CD14-positive monocyte (primary cell): ENCODE results near the gene CMAS. TPM values are rescaled to one million over a fixed set of nuclear protein-coding genes. Genes with fewer than 3 reads are reported as not detected.

ENCODE experiments used
- DNase-seq, 3 donors: peaks; one replicate each; pipeline ENCODE4 v3.0.0-alpha.2; 2011 to 2022
- H2AFZ ChIP-seq: 2 replicates; pipeline ENCODE4 v1.6.0; 2012; ENCODE audit warnings: mild to moderate bottlenecking, low read depth, low read length, inconsistent platforms; ENCODE audit not compliant: insufficient read depth, poor library complexity, severe bottlenecking
- H3K27ac ChIP-seq, 2 donors: 1 replicate in 1 of 2; 2 replicates in 1 of 2; pipeline ENCODE4 v1.5.1; 2012 to 2013; ENCODE audit warnings: low read length in 2 of 2, control low read depth in 1 of 2, inconsistent platforms in 1 of 2, low read depth in 1 of 2, mild to moderate bottlenecking in 1 of 2
- H3K27me3 ChIP-seq, 2 donors: one replicate each; pipeline versions ENCODE4 v1.6.0 to v1.6.1; 2011 to 2013; ENCODE audit warnings: low read length in 2 of 2; ENCODE audit not compliant: control insufficient read depth in 2 of 2, insufficient read depth in 2 of 2
- H3K36me3 ChIP-seq, 2 donors: replicated peaks in 1 of 2; 1 replicate in 1 of 2; 2 replicates in 1 of 2; pipeline versions ENCODE4 v1.5.1 to v1.6.1; 2012 to 2013; ENCODE audit warnings: low read length in 2 of 2, control low read depth in 1 of 2, inconsistent platforms in 1 of 2, mild to moderate bottlenecking in 1 of 2; ENCODE audit not compliant: insufficient read depth in 2 of 2, control insufficient read depth in 1 of 2
- H3K4me1 ChIP-seq, 2 donors: 1 replicate in 1 of 2; 2 replicates in 1 of 2; pipeline versions ENCODE4 v1.5.1 to v1.6.1; 2012 to 2013; ENCODE audit warnings: low read length in 2 of 2, control low read depth in 1 of 2, inconsistent platforms in 1 of 2, mild to moderate bottlenecking in 1 of 2, moderate library complexity in 1 of 2; ENCODE audit not compliant: insufficient read depth in 2 of 2, control insufficient read depth in 1 of 2
- H3K4me2 ChIP-seq: replicated peaks from 2 replicates; pipeline ENCODE3; 2012; ENCODE audit warnings: low read length, moderate library complexity, mild to moderate bottlenecking; ENCODE audit not compliant: poor library complexity, severe bottlenecking; ENCODE audit errors: extremely low read depth
- H3K4me3 ChIP-seq, 3 experiments: fragments of 200-600 bp in 1 of 3; sonication (generic) in 1 of 3; replicated peaks in 1 of 3; 1 replicate in 2 of 3; 2 replicates in 1 of 3; pipeline ENCODE4 v1.5.1; 2011 to 2013; ENCODE audit warnings: low read length in 3 of 3, mild to moderate bottlenecking in 3 of 3, control low read depth in 2 of 3, low read depth in 2 of 3, inconsistent platforms in 1 of 3, moderate library complexity in 1 of 3
- H3K79me2 ChIP-seq: 2 replicates; pipeline ENCODE4 v1.6.0; 2012; ENCODE audit warnings: mild to moderate bottlenecking, control low read depth, inconsistent platforms, low read length, moderate library complexity; ENCODE audit not compliant: insufficient read depth
- H3K9ac ChIP-seq: 2 replicates; pipeline ENCODE4 v1.6.0; 2017; ENCODE audit warnings: low read length, mild to moderate bottlenecking; ENCODE audit not compliant: insufficient read depth, poor library complexity, severe bottlenecking
- H3K9me3 ChIP-seq, 2 donors: replicated peaks in 1 of 2; 1 replicate in 1 of 2; 2 replicates in 1 of 2; pipeline versions ENCODE4 v1.5.1 to v1.6.1; 2012 to 2013; ENCODE audit warnings: low read length in 2 of 2, control low read depth in 1 of 2; ENCODE audit not compliant: control insufficient read depth in 1 of 2, insufficient read depth in 1 of 2
- H4K20me1 ChIP-seq: 2 replicates; pipeline ENCODE4 v1.6.0; 2012; ENCODE audit warnings: mild to moderate bottlenecking, low read length, control low read depth, moderate library complexity; ENCODE audit not compliant: insufficient read depth
- H3K27ac Mint-ChIP-seq, 7 donors: one replicate each; pipeline ENCODE4 v1.8.0; 2020; ENCODE audit warnings: mild to moderate bottlenecking in 7 of 7, mixed read lengths in 7 of 7, moderate library complexity in 6 of 7, inconsistent platforms in 2 of 7
- H3K27me3 Mint-ChIP-seq, 3 donors: one replicate each; pipeline ENCODE4 v1.8.0; 2021 to 2022; ENCODE audit warnings: low read depth in 3 of 3, mild to moderate bottlenecking in 3 of 3, mixed read lengths in 3 of 3, moderate library complexity in 3 of 3, inconsistent platforms in 1 of 3
- H3K36me3 Mint-ChIP-seq, 2 donors: one replicate each; pipeline ENCODE4 v1.8.0; 2020; ENCODE audit warnings: mixed read lengths in 2 of 2, inconsistent platforms in 1 of 2, mild to moderate bottlenecking in 1 of 2
- H3K4me1 Mint-ChIP-seq: one replicate; pipeline ENCODE4 v1.8.0; 2020; ENCODE audit warnings: mild to moderate bottlenecking, mixed read lengths
- H3K4me3 Mint-ChIP-seq, 2 donors: one replicate each; pipeline ENCODE4 v1.8.0; 2020; ENCODE audit warnings: mild to moderate bottlenecking in 2 of 2, mixed read lengths in 2 of 2, moderate library complexity in 1 of 2
- H3K9me3 Mint-ChIP-seq, 7 donors: one replicate each; pipeline ENCODE4 v1.8.0; 2020 to 2022; ENCODE audit warnings: mixed read lengths in 7 of 7, mild to moderate bottlenecking in 6 of 7, moderate library complexity in 6 of 7, inconsistent platforms in 2 of 7
- whole genome bisulfite sequencing: methylation state at CpG from one replicate; pipeline ENCODE4 v1.1.5; 2013; ENCODE audit warnings: missing lambda C conversion rate; ENCODE audit not compliant: insufficient coverage; 5-methylcytosine and 5-hydroxymethylcytosine counted together
- intact Hi-C, 2 donors: fragments of 100-400 bp; cut with micrococcal nuclease; formaldehyde crosslinking; loops; one replicate each; pipeline versions ENCODE4 v1.15.0 to v1.15.1; 2023
- polyA plus RNA-seq, 3 donors: library from polyadenylated mRNA; depleted of rRNA in 1 of 3; unstranded in 2 of 3; stranded (reverse) in 1 of 3; fragments of 300-500 nt in 2 of 3; fragments of >200 nt in 1 of 3; fragmentation: Illumina TruSeq in 2 of 3; gene quantifications; 1 replicate in 2 of 3; 2 replicates in 1 of 3; pipeline ENCODE4 v1.2.3, GENCODE V29; 2012 to 2021
- TF ChIP-seq, protein P1 (sequence below): fragments of 200-600 bp; IDR thresholded peaks from one replicate; pipeline ENCODE4 v1.8.0; 2022; ENCODE audit warnings: antibody characterized with exemption, mild to moderate bottlenecking

CMAS gene
- polyA plus RNA-seq, 3 donors = 12.6 to 33.1 (median 28.3) TPM

DNA sequence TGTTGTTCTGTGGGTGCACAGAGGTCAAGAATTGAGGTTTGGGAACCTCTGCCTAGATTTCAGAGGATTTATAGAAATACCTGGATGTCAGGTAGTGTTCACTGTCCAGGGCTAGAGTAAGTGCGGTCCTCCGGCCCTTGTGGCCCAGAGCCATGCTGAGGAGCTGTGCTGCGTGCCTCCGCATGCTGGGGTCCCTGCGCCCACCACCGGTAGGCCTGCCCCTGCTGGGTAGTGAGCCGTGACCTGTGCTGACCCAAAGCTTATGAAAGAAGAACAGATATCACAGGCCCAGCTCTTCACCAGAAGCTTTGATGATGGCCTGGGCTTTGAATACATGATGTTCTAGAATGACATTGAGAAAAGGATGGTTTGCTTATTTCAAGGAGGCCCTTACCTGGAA lies 37.8 kb upstream of the CMAS start:
- H3K27ac ChIP-seq = no peak overlapping the region
- H3K4me2 ChIP-seq = no peak overlapping the region
- Mint-ChIP-seq H3K4me1 (no peaks in the 10 kb centered on the region), H3K36me3 (no peaks in the 10 kb centered on the region), H3K4me3 (no peak overlapping the region), H3K27me3 (peaks cover 0 to 2% (median 2%) of the 10 kb centered on the region in 3 donors), H3K9me3 (peaks cover 11 to 21% (median 14%) of the 10 kb centered on the region in 7 donors), H3K27ac (no peak overlapping the region)
- H4K20me1 ChIP-seq = no peaks in the 10 kb centered on the region
- no peak for DNase-seq
- TF ChIP-seq, protein P1, sequence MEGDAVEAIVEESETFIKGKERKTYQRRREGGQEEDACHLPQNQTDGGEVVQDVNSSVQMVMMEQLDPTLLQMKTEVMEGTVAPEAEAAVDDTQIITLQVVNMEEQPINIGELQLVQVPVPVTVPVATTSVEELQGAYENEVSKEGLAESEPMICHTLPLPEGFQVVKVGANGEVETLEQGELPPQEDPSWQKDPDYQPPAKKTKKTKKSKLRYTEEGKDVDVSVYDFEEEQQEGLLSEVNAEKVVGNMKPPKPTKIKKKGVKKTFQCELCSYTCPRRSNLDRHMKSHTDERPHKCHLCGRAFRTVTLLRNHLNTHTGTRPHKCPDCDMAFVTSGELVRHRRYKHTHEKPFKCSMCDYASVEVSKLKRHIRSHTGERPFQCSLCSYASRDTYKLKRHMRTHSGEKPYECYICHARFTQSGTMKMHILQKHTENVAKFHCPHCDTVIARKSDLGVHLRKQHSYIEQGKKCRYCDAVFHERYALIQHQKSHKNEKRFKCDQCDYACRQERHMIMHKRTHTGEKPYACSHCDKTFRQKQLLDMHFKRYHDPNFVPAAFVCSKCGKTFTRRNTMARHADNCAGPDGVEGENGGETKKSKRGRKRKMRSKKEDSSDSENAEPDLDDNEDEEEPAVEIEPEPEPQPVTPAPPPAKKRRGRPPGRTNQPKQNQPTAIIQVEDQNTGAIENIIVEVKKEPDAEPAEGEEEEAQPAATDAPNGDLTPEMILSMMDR = no peak
- intact Hi-C loops = no loop called here
- H3K27me3 ChIP-seq = no peaks in the 10 kb centered on the region
- H3K9me3 ChIP-seq = peaks cover 5 to 8% of the 10 kb centered on the region in 2 donors
- no peak overlapping the region for H2AFZ ChIP-seq
- H3K4me3 ChIP-seq = no peak overlapping the region
- H3K9ac ChIP-seq = no peak overlapping the region
- no peaks in the 10 kb centered on the region for H3K4me1 ChIP-seq
- H3K36me3 ChIP-seq = no peaks in the 10 kb centered on the region
- H3K79me2 ChIP-seq = no peaks in the 10 kb centered on the region
- WGBS = 96% methylated on average over 7 of the region's 7 CpGs

DNA sequence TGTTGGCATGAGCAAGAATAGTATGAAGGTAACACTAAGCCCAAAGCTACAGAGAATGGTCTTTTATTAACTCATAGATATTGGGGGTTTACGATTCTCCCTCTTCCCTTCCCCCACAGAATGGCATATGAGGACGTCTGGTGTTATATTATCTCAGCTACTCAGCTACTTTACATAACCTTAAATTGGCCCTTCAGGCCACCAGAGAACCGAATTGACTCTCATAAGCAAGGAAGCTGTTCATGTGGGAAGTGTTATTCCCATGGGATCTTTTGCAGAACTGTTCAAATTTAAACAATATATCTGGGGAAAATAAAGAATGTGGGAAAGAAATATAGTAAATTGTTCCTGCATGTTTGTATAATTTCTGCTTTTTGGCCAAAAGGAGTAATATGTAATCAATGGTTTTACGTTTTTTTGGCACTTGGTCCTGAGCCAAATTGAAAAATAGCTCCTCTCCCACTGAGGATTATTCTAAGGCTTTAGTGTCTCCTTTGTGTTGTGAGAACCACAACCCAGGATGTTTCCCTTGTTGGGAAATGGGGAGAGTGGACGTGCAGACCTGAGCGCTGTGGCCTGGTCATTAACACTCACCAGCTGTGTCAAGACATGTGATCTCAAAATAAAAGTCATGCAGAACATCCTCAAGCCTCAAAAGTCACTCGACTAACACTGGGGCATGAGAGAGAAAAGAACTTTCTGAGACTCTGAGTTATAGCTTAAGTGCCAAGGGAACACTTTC lies 31.8 kb upstream of the CMAS start:
- no peaks in the 10 kb centered on the region for H4K20me1 ChIP-seq
- DNase-seq = no peak
- no peaks in the 10 kb centered on the region for H3K4me1 ChIP-seq
- TF ChIP-seq, protein P1 = no peak
- no peak overlapping the region for H3K4me2 ChIP-seq
- H3K27ac ChIP-seq = no peak overlapping the region
- no peaks in the 10 kb centered on the region for H3K36me3 ChIP-seq
- 100% methylated on average over 1 of the region's 7 CpGs for WGBS
- Mint-ChIP-seq H3K36me3 (no peaks in the 10 kb centered on the region), H3K9me3 (peaks cover 3 to 7% (median 6%) of the 10 kb centered on the region in 7 donors), H3K4me3 (no peak overlapping the region), H3K4me1 (no peaks in the 10 kb centered on the region), H3K27ac (no peak overlapping the region), H3K27me3 (peaks cover 0 to 8% (median 1%) of the 10 kb centered on the region in 3 donors)
- no peak overlapping the region for H3K4me3 ChIP-seq
- H3K9me3 ChIP-seq = peaks cover 0 to 4% of the 10 kb centered on the region in 2 donors
- no peaks in the 10 kb centered on the region for H3K79me2 ChIP-seq
- no peaks in the 10 kb centered on the region for H3K27me3 ChIP-seq
- H2AFZ ChIP-seq = no peak overlapping the region
- intact Hi-C loops = no loop called here
- H3K9ac ChIP-seq = no peak overlapping the region
